GM11168 (cell line): ENCODE data around the gene HOPX.
"Not testable (repeated sequence)": the region's sequence is repeated elsewhere in the genome, so short reads cannot be mapped to it uniquely, and the experiment has no call there.

Experiments used
- in situ Hi-C: fragments of 300-500 bp; cut with MboI; formaldehyde crosslinking; loops from one replicate; pipeline ENCODE4 v1.12.0; 2022; ENCODE audit warnings: low sequenced_read_pairs; ENCODE audit not compliant: unreplicated experiment

HOPX gene

GRCh38 chr4:56630876-56631666, 50.0 kb downstream of the HOPX start:
- in situ Hi-C loops: no loop called here

- in situ Hi-C loops: no loop called here
These were observed 52.5 kb downstream of the HOPX start for GRCh38 chr4:56628592-56628991.

DNA sequence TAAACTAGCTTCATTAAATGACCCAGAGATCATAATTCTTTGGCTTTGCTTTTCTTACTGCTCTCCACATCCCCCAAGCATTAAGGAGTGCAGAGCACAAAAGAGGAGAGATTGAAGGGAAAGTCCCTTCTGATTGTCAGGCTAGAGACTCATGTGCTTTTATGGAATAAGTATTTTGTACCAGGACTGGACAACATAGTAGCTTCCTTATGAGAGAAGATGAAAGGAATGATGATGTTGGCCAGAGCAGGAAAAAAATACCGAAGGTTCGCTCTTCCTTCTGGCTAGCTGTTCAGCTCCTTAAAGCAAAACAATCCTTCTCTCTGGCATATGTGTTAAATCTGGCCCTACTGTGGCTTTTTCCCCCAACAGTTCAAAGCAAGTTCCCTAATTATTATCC, 53.1 kb downstream of the HOPX start:
- in situ Hi-C loops: no loop called here

GRCh38 chr4:56627375-56627774, 53.7 kb downstream of the HOPX start:
- in situ Hi-C loops: no loop called here

- in situ Hi-C loops: no loop called here
These were observed 54.1 kb downstream of the HOPX start for GRCh38 chr4:56626963-56627362.

- in situ Hi-C loops: no loop called here
These were observed 54.7 kb downstream of the HOPX start for GRCh38 chr4:56626420-56626819.

DNA sequence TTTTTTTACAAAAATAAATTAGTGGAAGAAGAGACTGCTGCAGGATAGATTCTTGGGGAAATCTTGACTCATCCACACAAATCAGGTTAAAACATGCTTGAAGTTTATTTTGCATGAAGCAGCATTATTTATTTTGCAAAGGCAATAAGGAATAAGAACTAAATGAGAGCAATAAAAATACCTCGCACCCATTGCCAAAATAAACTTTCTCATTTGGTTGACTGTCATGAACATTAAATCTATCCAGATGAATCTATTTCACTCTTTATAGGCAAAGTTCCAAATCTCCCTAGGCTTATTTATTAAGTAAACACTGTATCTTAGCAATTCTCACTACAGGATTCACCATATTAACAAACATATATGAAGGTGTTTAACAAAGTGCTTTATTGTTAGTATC, 58.9 kb downstream of the HOPX start:
- in situ Hi-C loops: no loop called here

GRCh38 chr4:56619816-56620215, 61.3 kb downstream of the HOPX start:
- in situ Hi-C loops: no loop called here

DNA sequence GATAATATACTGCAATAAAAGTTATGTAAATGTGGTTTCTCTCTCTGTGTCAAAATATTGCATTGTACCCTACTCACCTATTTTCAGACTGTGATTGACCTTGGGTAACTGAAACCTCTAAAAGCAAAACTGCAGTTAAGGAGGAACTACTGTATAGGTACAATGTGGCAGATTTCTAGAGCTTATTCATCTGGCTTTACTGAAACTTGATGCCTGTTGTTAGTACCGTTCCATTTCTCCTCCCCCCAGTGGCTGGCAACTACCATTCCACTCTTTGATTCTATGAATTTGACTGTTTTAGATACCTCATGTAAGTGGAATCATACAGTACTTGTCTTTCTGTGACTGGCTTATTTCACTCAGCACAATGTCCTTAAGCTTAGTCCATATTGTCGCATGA, 61.9 kb downstream of the HOPX start:
- in situ Hi-C loops: no loop called here

DNA sequence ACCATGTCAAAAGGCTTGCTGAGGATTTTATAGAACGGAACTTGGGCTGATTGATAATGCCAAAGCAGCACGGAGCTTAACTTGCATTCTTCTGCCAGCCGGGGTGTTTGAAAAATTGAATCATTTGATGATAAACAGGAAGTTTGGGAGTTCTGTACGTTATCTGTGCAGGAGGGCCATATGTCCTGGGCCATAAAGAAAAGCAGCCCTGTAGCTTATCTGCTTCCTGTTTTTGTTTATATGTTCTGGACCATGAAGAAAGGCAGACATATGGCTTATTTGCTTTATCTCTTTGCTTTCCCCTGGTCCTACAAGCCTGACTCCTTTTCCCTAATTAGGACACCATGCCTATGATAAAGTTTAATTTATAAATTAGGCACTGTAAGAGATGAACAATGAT, 62.4 kb downstream of the HOPX start:
- in situ Hi-C loops: no loop called here

GRCh38 chr4:56613101-56613862, 67.8 kb downstream of the HOPX start:
- in situ Hi-C loops: no loop called here

GRCh38 chr4:56612282-56612681, 68.8 kb downstream of the HOPX start:
- in situ Hi-C loops: no loop called here

- in situ Hi-C loops: no loop called here
These were observed 69.6 kb downstream of the HOPX start for GRCh38 chr4:56611501-56611900.

DNA sequence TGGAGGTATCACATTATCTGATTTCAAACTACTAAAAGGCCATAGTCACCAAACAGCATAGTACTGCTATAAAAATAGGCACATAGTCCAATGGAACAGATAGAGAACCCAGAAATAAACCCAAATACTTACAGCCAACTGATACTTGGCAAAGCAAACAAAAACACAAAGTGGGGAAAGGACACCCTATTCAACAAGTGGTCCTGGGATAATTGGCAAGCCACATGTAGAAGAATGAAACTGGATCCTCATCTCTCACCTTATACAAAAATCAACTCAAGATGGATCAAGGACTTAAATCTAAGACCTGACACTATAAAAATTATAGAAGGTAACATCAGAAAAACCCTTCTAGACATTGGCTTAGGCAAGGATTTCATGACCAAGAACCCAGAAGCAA, 70.9 kb downstream of the HOPX start:
- in situ Hi-C loops: not testable (repeated sequence)

DNA sequence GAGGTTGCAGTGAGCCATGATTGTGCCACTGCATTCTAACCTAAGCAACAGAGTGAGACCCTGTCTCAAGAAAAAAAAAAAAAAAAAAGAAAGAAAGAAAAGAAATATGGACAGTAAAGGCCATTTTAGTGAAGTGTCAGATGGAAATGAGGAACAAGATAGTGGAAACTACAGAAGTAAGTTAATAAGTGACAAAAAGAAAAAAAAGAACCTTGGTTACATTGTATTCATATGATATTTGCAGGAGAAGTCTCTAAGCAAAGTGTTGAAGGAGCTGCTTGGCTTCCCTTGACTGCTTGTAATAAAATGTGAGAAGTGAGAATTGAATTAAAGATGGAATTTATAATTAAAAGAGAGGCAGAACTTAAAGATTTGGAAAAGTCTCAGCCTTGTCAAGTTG, 73.2 kb downstream of the HOPX start:
- in situ Hi-C loops: no loop called here

DNA sequence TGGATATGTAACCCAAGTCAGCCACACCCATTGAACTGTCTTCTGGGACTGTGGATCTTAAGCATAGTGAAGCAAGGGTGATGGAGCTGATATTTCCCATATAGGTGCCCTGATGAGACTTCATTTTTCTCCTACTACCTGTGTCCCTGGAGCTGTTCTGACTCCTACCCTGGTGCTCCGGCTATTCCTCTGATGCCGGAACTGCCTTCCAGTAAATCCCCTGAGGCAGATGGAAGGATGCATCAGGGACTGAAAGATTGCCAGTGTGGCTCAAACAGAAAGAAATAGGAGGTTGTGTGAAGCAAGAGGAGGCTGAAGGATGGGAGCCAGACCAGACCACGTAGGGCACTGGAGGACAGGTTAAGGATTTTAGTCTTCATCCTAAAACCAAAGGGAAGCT, 74.7 kb downstream of the HOPX start:
- in situ Hi-C loops: no loop called here

DNA sequence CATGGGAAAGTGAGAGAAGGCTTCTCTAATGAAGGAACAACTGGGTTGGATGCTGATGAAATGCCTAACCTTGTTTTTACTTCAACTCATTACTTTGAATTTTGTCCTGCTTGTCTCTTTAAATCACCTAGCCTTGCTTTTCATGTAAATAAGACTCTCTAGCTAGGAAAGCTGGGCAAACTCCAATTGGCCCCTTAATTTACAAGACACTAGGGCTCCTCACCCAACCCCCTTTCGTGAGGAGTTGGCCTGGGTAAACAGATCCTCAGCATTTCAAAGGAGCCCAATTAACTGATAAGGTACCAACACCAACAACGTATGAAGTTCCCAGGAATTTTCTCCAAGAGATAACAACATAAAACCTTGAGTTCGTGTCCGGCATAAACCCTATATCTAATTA, 75.6 kb downstream of the HOPX start:
- in situ Hi-C loops: not testable (repeated sequence)

- in situ Hi-C loops: no loop called here
These were observed 77.8 kb downstream of the HOPX start for GRCh38 chr4:56603297-56603696.
